Stimulated activated CD8-positive, alpha-beta memory T cell treated with anti-CD3 and anti-CD28 coated beads, Interleukin-4, amount 100 ng/mL, for 1 hour (primary cell): ENCODE measurements around the gene GPATCH2L.

Source experiments
- DNase-seq, 2 donors: peaks; one replicate each; pipeline ENCODE4 v3.0.0-alpha.2; 2020; ENCODE audit warnings: low read depth in 2 of 2, low spot score in 1 of 2

Gene GPATCH2L

DNA sequence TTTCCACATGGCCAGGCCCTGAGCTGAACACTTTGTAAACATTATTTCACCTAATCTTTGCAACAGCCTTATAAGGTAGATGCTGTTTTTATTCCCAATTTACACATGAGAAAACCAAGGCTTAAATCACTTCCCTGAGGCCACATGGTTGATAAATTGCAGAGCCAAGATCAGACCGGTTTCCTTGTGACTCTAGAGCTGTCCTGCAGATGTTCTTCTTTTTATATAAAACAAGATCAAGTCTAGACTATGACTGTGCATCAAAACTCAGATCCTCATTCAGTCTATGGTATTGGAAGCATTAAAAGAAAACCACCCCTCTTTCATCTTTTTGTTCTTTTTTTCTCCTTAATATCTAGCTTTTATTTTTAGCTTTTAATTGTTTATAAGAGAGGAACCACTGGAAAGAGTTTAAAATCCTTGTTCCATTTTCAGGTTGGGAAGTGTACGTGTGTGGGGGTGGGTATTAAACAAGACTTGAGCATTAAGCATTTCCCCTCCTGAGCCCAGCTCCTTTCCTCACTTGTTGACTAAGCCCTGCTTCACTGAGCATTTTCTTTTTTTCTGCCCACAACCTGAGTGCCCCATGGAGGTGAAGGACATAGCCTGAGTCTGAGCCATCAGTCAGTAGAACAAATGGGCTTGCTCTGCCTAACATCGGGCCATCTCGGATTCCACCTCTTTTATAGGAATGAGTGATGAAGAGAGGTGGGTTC lies 45.4 kb downstream of the GPATCH2L start:
- no peak for DNase-seq

DNA sequence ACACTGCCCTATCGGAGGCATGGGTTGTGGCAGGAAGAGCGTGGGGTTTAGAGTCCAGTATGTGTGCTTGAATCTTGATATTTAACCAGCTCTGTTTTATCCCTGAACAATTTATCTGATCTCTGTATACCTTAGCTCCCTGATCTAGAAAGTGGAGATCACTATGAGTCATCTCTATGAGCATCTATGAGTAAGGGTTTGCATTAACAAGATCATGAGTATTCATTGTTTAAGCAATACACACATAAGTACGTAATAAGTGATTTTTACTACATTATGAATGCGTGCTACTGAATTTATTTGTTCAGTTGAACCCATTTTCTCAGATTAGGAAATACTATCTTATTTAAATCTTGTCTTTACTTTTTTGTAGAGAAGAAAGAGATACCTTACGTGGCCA lies 49.4 kb downstream of the GPATCH2L start:
- DNase-seq: no peak

DNA sequence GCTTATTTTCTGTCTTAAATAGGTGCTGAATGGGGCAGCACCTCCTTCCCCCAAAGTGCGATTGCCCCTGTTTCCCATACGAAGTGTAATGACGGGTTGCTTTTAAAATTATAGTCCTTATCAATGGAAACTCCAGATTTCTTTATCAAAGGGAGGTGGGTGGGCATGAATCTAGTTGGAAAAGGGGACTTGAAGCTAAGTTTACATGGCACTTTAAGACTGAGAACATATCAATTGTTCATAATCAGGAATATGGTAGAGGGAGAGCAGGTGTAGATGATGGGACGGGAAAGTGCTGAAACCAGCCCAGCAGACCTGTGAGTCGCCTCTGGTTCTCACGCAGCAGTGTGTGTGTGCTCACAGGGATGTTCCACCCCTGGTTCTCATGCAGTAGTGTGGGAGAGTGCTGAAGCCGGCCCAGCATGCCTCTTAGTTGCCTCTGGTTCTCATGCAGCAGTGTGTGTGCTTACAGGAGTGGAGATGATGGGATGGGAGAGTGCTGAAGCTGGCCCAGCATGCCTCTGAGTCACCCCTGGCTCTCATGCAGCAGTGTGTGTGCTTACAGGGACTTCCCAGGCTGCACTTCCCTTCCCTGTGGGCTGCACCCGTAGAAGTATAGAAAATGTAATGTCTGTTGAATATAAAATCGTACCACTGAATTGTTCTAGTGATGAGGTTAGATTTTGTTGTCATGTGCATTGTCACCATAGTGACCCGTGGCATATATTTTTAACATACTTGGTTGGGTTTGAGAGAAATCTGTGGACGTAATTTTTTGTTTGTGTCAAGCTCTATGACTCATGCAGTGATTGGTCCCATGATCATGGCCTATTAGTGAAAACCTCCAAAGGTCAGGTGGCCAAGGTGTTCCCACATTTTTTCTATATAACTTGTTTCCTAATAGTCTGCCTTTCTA lies 51.6 kb downstream of the GPATCH2L start:
- DNase-seq: no peak

DNA sequence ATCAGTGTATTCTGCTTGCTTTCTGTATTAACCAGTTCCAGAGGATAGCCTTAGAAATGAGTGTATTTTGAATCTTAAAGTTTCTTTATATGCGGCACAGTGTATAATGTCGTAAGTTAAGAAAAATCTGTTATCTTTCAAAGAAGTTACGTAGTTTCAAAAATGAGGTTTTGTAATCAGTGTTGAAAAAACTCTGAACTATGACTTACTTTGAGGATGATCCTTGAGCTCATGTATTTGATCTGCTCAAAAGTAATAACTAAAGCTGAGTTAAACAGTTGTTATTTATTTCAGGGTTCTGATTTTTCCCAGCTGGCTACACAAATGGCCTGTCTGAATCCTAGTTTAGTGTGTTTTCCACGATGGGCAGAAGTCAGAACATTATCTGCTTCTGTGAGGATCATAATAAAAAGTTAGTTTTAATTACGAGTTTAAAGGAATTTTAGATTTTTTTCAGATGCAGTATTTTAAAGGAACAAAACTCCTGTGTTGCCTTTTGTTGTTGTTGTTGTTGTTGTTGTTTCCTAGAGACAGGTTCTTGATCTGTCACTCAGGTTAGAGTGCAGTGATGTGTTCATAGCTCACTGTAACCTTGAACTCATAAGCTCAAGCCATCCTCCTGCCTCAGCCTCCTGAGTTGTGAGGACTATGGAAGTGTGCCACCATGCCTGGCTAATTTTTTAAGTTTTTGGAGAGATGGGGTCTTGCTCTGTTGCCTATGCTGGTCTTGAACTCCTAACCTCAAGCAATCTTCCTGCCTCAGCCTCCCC lies 52.9 kb downstream of the GPATCH2L start:
- DNase-seq: no peak

DNA sequence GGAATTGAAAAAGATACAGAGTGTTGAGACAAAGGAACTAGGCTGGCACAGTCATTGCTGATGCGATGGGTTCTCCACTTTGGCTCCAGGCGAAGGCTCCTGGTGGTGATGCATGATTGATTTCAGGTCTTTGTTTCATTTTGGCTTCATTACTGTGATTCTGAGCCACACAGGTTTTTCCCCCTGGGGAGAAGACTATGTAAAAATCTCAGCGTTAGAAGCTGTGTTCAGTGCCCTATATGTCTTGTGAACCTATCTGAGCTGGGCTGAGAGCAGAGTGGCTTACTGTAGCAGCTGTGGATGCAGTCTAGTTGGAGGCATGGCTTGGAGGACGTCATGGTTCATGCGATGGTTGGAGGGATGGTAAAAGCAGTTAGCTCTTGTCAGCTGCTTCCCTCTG lies 54.0 kb downstream of the GPATCH2L start:
- no peak for DNase-seq

DNA sequence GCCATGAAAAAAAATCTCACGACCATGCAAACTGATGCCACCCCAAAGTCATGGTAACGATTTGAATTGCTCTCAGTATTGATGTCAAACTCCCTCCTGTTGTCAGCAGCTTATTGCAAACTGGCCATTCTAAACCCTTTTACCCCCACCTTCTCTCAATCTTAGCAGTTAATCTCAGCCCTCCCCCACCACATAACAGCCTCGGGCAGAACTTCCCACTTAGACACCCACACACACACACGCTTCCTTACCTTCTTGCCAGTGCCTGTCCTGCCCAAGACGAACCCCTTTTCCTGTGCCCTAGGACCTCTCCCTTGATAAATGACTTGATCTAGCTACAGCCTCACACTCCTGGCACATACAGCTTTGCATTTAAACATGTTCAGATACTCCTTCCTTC lies 56.6 kb downstream of the GPATCH2L start:
- no peak for DNase-seq

DNA sequence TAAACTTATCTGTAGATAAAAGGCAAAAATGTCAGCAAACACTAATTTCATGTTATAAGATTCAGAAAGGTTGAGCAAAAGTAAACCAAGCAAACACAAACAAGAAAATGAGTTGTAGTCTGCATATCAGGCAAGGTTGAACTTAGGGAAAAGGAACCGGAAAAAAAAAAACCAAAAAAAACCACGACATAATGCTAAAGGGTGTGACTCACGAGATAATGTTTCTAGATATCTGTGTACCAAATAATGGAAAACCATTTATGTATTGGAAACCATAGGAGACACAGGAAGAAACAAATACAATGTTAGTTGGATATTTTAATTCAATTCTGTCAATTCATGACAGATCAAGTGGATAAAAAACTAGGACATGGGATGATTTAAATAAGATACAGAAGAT lies 60.5 kb downstream of the GPATCH2L start:
- DNase-seq: no peak

DNA sequence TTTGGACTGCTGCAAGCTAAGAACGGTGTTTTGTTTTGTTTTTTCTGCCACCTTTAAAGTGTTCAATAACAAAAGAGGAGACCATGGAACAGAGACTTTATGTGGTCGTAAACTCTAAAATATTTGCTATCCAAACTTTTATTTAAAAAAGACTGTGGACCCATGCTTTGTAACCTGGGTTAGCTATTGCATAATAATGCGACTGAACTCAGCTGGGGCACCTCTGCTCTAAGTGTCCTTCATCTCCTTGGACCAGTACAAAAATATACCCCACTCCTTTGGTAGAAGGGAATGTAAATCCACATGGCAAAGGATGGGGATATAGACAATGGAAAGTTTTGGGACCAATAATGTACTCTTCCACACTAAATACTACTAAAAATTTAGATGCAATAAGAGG lies 65.5 kb downstream of the GPATCH2L start:
- no peak for DNase-seq

DNA sequence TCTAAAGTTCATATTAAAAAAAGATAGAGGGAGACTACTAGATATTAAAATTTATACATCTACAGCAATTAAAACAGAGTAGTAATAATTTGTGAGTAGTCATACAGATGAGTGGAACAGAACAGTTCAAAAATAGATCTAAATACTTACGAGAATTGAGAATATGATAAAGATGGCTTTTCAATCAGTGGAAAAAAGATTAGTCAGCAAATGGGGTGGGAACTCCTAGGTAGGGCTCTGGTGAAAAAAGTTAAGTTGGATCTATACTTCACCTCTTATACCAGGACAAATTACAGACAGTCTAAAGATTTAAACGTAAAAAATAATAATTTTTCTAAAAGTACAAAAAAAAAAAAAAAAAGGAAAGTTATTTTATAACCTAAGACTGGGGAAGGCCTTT lies 66.9 kb downstream of the GPATCH2L start:
- DNase-seq: no peak

DNA sequence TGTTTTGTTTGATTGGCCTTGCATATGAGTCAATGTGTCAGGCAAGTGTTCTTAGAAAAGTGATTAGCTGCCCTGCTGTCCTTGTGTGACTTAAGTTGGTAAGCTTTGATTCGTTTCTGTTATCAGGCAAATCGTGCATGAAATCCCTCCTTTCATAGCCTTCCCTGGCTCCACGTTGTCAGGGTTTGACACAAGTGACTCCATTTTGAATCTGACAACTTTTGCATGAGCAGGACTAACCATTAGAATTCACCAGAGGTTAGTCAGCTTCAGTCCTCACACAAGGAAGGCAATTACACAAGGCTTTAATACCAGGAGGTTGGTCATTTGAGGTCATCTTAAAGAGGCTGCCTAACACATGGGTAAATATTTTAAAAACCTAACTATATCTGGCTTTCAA lies 68.2 kb downstream of the GPATCH2L start:
- DNase-seq: no peak

DNA sequence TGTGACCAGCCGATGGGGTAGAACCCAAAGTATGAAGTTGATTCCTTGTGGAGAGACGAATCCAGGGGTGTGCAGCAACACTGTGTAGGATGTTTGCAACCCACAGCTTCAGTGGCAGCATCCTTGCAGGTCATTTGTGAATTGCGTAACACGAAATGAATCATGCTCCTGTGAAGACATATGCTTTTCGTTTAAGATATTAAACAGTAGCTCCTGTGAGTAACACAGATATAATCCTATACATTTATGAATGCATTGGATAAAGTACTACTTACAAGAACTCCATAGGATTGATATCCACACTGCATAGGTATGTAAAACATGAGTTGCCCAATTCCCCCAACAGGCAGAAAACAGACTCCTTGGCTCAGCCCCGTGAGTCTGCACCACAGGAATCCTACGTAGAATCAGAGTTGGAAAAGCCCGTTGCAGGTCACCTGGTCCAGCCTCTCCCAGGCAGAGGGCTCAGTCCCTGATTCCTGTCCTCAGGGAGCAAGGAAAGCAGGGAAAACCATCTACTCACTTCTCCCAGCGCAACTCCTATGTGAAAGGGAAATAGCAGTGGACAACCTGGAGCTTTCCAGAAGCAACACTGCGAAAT lies 75.8 kb downstream of the GPATCH2L start:
- DNase-seq: no peak

DNA sequence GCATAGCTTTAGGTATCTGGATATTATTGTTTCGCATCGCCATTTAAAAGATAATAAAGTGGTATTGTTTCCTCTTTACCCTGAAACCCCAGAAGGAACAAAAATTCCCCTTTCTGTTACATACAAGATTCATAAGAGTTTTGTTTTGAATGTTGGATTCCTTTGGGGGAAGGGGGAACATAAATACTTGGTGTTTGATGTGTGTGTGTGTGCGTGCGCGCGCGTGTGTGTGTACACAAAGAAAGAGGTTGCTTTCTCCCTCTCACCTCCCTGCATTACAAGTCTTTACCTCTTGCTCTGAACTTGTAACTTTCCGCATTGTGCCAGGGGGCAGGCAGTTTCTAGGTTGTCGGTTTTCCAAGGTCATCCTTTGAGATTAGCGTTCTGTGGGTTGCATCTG lies 76.4 kb downstream of the GPATCH2L start:
- DNase-seq: no peak

DNA sequence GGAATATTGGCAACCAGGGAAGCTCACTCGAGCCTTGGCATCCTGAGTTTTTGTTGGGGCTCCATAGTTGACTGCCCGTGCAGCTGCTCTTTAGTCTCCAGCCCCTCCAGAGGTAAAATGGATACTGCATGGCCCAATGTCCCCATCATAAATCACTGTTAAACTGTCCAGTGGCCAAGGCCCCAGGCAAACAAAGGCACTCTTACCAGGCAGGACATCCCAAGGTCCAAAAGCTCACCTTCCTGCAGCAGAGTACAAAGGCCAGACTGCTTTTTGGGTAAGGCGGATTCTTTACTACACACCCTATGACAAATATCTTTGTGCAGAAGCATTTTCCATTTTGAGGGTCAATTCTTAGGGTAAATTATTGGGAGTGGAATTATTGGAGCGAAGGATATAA lies 81.1 kb downstream of the GPATCH2L start:
- no peak for DNase-seq

DNA sequence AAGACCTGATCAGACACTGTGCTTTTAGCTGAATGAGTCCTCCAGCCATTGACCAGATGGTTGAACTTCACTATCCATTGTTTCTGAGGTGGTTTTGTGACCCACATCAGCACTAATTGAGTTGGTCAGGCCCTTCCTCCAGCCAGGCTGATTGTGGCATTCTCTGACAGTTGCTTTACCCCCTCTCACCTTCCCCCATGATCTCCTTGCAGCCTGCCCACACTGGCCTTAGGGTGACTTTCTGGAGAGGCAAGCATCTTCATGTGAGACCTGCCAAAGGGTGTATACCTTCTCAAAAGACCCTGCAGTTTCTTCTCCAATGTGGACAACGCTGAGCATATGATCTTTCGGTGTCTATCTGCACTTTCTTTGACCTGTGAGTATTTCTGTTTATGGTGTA lies 83.9 kb downstream of the GPATCH2L start:
- no peak for DNase-seq

DNA sequence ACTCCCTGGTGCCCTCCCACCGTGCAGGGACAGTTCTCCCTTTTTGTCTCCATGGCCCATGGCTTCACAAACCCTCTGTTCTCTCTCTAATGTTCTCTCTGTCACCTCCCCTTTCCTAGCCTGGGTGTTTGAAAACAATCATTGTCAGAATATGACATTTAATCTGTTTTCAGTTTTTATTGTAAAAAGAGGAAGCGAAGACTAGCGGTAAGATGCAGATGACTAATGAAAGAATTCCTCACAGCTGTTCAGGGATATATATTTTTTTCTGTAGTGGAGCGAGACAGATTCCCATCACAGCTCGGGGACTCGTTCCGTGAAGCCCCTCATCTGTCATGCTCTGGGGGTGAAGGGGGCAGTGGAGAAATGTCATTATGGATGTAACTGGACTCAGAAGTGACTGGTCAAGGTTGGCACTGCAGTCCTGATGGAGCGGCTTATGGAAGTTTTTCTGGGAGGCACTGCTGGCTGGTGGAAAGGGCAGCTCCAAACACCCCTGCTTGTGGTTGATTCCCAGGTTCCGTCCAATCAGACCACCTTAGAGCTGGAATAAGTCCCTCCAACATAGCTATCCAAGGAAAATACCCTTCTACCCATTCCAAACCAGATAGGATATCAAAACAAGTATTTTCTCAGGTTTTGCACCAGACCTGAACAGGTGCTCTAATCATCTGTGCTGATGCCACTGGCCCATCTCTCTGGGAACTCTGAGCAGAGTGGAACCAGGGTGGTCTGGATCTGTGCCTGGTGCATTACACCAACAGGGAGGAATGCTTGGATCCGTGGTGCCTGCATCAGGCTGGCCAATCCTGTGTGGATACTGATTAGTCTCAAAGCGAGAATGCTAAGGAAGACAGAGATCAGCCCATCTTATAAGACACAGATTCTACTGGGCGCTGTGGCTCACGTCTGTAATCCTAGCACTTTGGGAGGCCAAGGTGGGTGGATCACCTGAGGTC lies 84.7 kb downstream of the GPATCH2L start:
- DNase-seq: no peak

DNA sequence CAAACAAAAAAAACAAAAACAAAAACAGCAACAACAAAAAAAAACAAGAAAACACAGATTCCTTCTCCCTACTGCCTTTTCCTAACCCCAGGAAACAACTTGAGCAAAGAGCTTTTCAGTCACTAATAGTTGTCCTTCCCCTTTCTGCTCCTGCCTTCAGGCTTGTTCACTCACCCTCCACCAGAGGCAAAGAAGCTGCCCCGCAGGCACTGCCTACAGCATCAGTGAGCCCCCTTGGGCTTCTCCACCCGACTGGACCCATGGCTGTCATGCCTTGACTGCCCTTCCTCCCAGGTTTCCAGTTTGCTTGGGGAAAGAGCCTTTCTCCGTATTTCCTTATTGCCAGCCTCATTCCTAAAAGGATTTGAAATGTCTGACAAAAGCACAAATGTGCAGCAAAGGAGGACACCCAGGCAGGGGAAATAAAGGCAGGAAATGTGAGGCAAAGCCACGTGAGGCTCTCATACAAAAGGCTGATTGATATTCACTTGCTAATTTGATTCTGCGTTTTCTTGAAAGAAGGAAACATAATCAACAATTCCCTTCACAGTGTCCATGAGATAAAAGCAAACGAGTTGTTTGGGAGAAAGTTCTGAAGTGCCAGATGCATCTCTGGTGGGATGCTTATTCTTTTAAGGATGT lies 85.7 kb downstream of the GPATCH2L start:
- no peak for DNase-seq

DNA sequence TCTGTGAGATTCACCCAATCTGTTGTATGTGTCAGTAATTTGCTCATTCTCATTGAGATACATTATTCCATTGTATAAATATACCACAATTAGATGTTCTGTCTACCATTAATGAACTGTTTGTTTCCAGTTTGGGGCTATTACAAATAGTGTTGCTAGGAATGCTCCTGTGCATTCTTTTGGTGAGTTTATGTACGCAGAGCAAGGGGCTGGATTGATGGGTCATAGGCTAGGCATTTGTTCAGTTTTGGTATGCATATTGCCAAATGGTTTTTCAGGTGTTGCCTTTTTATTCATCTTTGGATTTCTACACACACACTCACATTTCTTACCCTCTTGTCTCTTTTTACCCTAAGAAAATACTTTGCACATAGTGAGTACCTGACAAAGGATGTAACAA lies 93.4 kb downstream of the GPATCH2L start:
- DNase-seq: no peak

DNA sequence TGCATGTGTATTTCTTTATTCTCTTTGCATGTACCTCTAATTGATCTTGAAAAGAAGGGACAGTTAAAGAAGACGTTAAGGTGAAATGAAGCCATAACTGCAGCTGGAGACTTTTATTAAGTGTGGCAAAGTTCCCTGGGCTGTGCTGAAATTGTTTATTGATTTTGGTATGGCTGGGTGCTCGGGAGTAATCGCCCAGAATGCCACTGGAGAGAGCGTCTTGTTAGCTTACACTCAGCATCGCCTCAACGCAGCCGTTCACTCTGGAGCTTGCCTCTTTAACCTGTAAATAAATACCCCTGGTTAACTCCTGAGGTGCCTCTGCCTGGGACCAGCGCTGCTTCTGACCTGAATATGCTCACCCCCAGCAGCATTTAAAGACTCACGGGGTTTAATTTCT lies 98.6 kb downstream of the GPATCH2L start:
- DNase-seq: no peak

DNA sequence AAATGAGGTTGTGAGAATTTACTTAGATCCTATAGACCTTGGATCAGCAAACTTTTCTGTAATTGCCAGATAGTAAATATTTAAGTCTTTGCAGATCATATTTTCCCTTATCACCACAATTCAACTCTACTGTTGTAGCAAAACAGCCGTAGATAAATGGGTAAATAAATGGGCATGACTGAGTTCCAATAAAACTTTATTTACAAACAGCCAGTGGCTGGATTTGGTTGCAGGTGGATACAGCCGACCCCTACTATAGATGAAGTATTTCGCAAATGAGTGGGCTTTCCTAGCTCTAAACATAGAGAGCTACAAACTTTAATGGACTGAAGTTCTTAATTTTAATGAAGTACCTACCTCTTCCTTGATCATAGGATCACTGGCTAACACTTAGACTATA lies 100.7 kb downstream of the GPATCH2L start:
- DNase-seq: no peak

DNA sequence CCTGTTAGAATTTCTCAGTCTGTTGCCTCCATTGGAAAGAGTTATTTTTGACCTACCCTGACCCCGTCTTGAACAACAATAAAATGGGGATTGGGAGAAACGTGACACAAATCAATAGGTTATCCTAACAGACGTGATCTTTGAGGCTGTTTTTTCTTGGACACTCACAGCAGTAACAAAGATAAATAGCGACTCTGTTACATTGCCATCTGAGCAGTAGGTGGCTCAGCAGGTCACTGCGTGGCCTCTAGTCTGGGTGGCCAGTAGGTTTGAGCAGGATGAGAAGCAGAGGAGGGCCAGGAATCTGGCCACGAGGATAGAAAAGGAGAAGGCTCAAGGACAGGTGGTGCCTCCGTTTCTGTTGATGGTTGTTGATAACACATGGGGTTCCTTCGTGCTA lies 101.4 kb downstream of the GPATCH2L start:
- no peak for DNase-seq
